K562 (cell line): ENCODE data around the gene C1QTNF5. TPM values are rescaled to one million over a fixed set of nuclear protein-coding genes. Genes with fewer than 3 reads are reported as not detected.

Experiments
- CBFA2T2 ChIP-seq: fragments of 450-650 bp; conservative IDR thresholded peaks from 2 replicates; pipeline ENCODE4 v1.6.1; 2017; ENCODE audit warnings: mild to moderate bottlenecking
- CHD1 ChIP-seq: fragments of 200-600 bp; sonication (generic); IDR thresholded peaks from one replicate; pipeline ENCODE4 v1.6.1; 2012; ENCODE audit warnings: mild to moderate bottlenecking, moderate library complexity, low read length, inconsistent platforms
- HDAC1 ChIP-seq, 2 experiments: fragments of 450-650 bp; IDR thresholded peaks; 2 replicates each; pipeline ENCODE4 v1.6.1; 2016 to 2017; ENCODE audit warnings: inconsistent platforms in 1 of 2, mild to moderate bottlenecking in 1 of 2, moderate library complexity in 1 of 2
- HIVEP1 ChIP-seq: fragments of 250-450 bp; sonication (Bioruptor Pico); IDR thresholded peaks from 2 replicates; pipeline ENCODE4 v1.4.0; 2020; ENCODE audit warnings: mild to moderate bottlenecking
- HNRNPK ChIP-seq: fragments of 200-400 bp; formaldehyde crosslinking; IDR thresholded peaks from one replicate; pipeline ENCODE4 v1.6.1; 2018; ENCODE audit warnings: mild to moderate bottlenecking, low read depth, low read length; ENCODE audit not compliant: poor library complexity, severe bottlenecking
- KAT2B ChIP-seq: IDR thresholded peaks from one replicate; pipeline ENCODE4 v1.6.1; 2012; ENCODE audit warnings: low read depth, mild to moderate bottlenecking, control low read depth, inconsistent platforms, low read length, moderate library complexity
- KDM1A ChIP-seq, 2 experiments: fragments of 450-650 bp; IDR thresholded peaks; 2 replicates each; pipeline ENCODE4 v1.6.1; 2016; ENCODE audit warnings: mild to moderate bottlenecking in 2 of 2
- NFE2 ChIP-seq: IDR thresholded peaks from 2 replicates; pipeline ENCODE4 v1.6.1; 2014; ENCODE audit warnings: antibody characterized with exemption, low read depth
- STAT5A ChIP-seq: IDR thresholded peaks from 2 replicates; pipeline ENCODE4 v1.6.1; 2012; ENCODE audit warnings: low read length, inconsistent platforms, borderline replicate concordance
- ZEB2 ChIP-seq: fragments of 450-650 bp; IDR thresholded peaks from 2 replicates; pipeline ENCODE4 v1.6.1; 2016
- ZNF174 ChIP-seq: fragments of 250-450 bp; sonication (Bioruptor Pico); IDR thresholded peaks from 2 replicates; pipeline ENCODE4 v1.4.0; 2020; ENCODE audit warnings: mild to moderate bottlenecking
- polyA plus RNA-seq, 8 experiments: library from polyadenylated mRNA; depleted of rRNA in 4 of 8; stranded (reverse) in 5 of 8; unstranded in 3 of 8; fragments of >200 nt; fragmentation: Nextera tagmentation in 2 of 8; fragmentation: Illumina TruSeq in 1 of 8; extraction: Ambion mirVana in 2 of 8; extraction: Trizol in 1 of 8; gene quantifications; 2 replicates each; pipeline versions ENCODE4 v1.2.1 to v1.2.3, GENCODE V29; 2011 to 2014; ENCODE audit warnings: inconsistent platforms in 1 of 8, missing spikeins in 1 of 8
- total RNA-seq, 7 experiments: library from RNA; depleted of rRNA in 6 of 7; stranded (reverse); fragments of >200 nt in 6 of 7; fragmentation: Illumina TruSeq in 2 of 7; extraction: Trizol in 2 of 7; gene quantifications; 2 replicates each; pipeline versions ENCODE4 v1.2.1 to v1.2.3, GENCODE V29; 2011 to 2021; ENCODE audit warnings: low replicate concordance in 1 of 7
- TF ChIP-seq, protein P1 (sequence below): fragments of 450-650 bp; IDR thresholded peaks from 2 replicates; pipeline ENCODE4 v1.7.1; 2018; ENCODE audit warnings: mild to moderate bottlenecking, low read depth; ENCODE audit not compliant: partially characterized antibody
- TF ChIP-seq, protein P2 (sequence below): sonication (generic); formaldehyde crosslinking; IDR thresholded peaks from 2 replicates; pipeline ENCODE4 v1.8.0; 2022; ENCODE audit warnings: mild to moderate bottlenecking, missing genetic modification reagents
- TF ChIP-seq, protein P3 (sequence below): sonication (generic); formaldehyde crosslinking; IDR thresholded peaks from 2 replicates; pipeline ENCODE4 v1.8.0; 2022; ENCODE audit warnings: mild to moderate bottlenecking, missing genetic modification reagents
- TF ChIP-seq, protein P4 (sequence below), 2 experiments: fragments of 150-350 bp in 1 of 2; IDR thresholded peaks; 2 replicates each; pipeline ENCODE4 v1.6.1; 2012 to 2016; ENCODE audit warnings: low read depth in 2 of 2, low read length in 2 of 2, mild to moderate bottlenecking in 1 of 2, moderate library complexity in 1 of 2

C1QTNF5 gene
- total and polyA plus RNA-seq, 9 of the 15 experiments (the other 6 are each of a cell fraction or from before 2014, with no cell fraction given), result 0.07 to 0.76 (median 0.24) TPM; not detected in 1

DNA sequence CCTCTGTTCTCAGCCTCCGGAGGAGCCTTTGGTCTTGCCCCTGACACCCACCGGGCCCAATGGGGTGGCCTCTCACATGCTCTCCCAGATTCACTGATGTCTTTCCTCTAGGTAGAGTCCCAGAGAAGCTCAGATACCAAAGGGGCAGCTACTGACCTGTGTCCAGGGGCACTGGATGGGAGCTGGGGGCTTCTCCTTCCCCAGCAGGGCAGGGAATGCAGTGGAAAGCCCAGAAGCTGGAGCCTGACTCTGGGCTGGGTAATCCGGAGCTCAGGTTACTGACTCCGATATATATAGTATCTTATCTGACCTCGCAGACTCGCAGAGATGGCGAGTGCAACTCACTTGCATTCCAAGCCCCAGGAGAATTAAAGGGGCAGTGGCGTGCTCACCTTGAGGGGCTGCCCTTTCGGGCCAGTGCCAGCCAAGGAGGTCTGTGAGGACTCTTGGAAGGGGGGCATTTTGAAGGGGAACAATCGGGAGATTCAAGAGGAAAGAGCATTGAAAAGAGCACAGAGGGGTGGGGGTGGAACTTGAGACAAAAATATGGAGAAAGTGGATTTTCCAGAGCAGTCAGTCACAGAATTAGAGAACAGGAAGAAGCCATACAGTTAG is 38.3 kb upstream of the C1QTNF5 start (continued):
- TF ChIP-seq, protein P1, sequence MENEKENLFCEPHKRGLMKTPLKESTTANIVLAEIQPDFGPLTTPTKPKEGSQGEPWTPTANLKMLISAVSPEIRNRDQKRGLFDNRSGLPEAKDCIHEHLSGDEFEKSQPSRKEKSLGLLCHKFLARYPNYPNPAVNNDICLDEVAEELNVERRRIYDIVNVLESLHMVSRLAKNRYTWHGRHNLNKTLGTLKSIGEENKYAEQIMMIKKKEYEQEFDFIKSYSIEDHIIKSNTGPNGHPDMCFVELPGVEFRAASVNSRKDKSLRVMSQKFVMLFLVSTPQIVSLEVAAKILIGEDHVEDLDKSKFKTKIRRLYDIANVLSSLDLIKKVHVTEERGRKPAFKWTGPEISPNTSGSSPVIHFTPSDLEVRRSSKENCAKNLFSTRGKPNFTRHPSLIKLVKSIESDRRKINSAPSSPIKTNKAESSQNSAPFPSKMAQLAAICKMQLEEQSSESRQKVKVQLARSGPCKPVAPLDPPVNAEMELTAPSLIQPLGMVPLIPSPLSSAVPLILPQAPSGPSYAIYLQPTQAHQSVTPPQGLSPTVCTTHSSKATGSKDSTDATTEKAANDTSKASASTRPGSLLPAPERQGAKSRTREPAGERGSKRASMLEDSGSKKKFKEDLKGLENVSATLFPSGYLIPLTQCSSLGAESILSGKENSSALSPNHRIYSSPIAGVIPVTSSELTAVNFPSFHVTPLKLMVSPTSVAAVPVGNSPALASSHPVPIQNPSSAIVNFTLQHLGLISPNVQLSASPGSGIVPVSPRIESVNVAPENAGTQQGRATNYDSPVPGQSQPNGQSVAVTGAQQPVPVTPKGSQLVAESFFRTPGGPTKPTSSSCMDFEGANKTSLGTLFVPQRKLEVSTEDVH, result no peak
- TF ChIP-seq CBFA2T2, result peak; percentile 61
- TF ChIP-seq ZNF174 (CRISPR knock-in tag), result no peak
- no peak for TF ChIP-seq NFE2
- TF ChIP-seq STAT5A, result peak; percentile 43; the same call in 1 of the 2 replicates
- TF ChIP-seq ZEB2, result peak; percentile 84
- TF ChIP-seq, protein P2, sequence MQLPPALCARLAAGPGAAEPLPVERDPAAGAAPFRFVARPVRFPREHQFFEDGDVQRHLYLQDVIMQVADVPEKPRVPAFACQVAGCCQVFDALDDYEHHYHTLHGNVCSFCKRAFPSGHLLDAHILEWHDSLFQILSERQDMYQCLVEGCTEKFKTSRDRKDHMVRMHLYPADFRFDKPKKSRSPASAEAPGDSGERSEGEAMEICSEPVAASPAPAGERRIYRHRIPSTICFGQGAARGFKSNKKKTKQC (CRISPR knock-in tag), result 0 out of 2 replicates have a peak, but pooled peaks have one; percentile 7
- TF ChIP-seq, protein P3, sequence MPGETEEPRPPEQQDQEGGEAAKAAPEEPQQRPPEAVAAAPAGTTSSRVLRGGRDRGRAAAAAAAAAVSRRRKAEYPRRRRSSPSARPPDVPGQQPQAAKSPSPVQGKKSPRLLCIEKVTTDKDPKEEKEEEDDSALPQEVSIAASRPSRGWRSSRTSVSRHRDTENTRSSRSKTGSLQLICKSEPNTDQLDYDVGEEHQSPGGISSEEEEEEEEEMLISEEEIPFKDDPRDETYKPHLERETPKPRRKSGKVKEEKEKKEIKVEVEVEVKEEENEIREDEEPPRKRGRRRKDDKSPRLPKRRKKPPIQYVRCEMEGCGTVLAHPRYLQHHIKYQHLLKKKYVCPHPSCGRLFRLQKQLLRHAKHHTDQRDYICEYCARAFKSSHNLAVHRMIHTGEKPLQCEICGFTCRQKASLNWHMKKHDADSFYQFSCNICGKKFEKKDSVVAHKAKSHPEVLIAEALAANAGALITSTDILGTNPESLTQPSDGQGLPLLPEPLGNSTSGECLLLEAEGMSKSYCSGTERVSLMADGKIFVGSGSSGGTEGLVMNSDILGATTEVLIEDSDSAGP, result peak; percentile 93
- TF ChIP-seq HNRNPK, result no peak
- no peak for TF ChIP-seq KAT2B
- TF ChIP-seq HIVEP1 (CRISPR knock-in tag), result no peak
- TF ChIP-seq HDAC1 (IDR thresholded peaks at IDR 0.05), result peak in 1 of 2 experiments; percentile 23; a peak in 1 of 4 replicates
- TF ChIP-seq, protein P4, sequence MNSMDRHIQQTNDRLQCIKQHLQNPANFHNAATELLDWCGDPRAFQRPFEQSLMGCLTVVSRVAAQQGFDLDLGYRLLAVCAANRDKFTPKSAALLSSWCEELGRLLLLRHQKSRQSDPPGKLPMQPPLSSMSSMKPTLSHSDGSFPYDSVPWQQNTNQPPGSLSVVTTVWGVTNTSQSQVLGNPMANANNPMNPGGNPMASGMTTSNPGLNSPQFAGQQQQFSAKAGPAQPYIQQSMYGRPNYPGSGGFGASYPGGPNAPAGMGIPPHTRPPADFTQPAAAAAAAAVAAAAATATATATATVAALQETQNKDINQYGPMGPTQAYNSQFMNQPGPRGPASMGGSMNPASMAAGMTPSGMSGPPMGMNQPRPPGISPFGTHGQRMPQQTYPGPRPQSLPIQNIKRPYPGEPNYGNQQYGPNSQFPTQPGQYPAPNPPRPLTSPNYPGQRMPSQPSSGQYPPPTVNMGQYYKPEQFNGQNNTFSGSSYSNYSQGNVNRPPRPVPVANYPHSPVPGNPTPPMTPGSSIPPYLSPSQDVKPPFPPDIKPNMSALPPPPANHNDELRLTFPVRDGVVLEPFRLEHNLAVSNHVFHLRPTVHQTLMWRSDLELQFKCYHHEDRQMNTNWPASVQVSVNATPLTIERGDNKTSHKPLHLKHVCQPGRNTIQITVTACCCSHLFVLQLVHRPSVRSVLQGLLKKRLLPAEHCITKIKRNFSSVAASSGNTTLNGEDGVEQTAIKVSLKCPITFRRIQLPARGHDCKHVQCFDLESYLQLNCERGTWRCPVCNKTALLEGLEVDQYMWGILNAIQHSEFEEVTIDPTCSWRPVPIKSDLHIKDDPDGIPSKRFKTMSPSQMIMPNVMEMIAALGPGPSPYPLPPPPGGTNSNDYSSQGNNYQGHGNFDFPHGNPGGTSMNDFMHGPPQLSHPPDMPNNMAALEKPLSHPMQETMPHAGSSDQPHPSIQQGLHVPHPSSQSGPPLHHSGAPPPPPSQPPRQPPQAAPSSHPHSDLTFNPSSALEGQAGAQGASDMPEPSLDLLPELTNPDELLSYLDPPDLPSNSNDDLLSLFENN (IDR thresholded peaks at IDR 0.05; ENCODE audit: low read depth in 2 of 2, low read length in 2 of 2), result no peak
- TF ChIP-seq KDM1A (IDR thresholded peaks at IDR 0.05), result no peak
- no peak for TF ChIP-seq CHD1
